GM12878 (cell line): ENCODE measurements around the gene PLXNA4. TPM values are rescaled to one million over a fixed set of nuclear protein-coding genes. Genes with fewer than 3 reads are reported as not detected.

ENCODE experiments used
- ATAC-seq: fragments of 200-7000 bp; cut with Tn5 transposase; 3 replicates; pipeline ENCODE4 v1.9.1; 2020; ENCODE audit warnings: mild to moderate bottlenecking, moderate library complexity
- BruUV-seq: library from RNA; stranded (reverse); fragments of 400-500 nt; replicated peaks from 2 replicates; lab custom pipeline; 2021; lab: Mats Ljungman, UMichigan
- CTCF ChIA-PET: fragments of 300-600 bp; sonication (Branson Sonifier 250); formaldehyde crosslinking; extraction: SDS; loops from one replicate; lab custom pipeline; 2021; ENCODE audit warnings: inconsistent platforms; lab: Yijun Ruan, JAX
- POLR2A ChIA-PET: fragments of 350-600 bp; formaldehyde crosslinking; extraction: SDS; loops from one replicate; lab custom pipeline; 2021; ENCODE audit warnings: inconsistent platforms; lab: Charles Lee
- RAD21 ChIA-PET: fragments of 300-600 bp; sonication (Branson Sonifier 250); formaldehyde crosslinking; loops from one replicate; lab custom pipeline; 2023; ENCODE audit warnings: antibody characterized with exemption; ENCODE audit not compliant: unreplicated experiment; lab: Charles Lee
- SMC1A ChIA-PET: fragments of 300-600 bp; sonication (Branson Sonifier 250); formaldehyde crosslinking; loops from one replicate; lab custom pipeline; 2023; ENCODE audit not compliant: unreplicated experiment, uncharacterized antibody; lab: Charles Lee
- DNase-seq: peaks from one replicate; pipeline ENCODE4 v3.0.0-alpha.2; 2011; ENCODE audit warnings: low read depth, low spot score
- FAIRE-seq: peaks from 3 replicates; lab custom pipeline; 2011; peaks lifted over from hg19 to GRCh38; lab: Jason Lieb, UNC
- H2AFZ ChIP-seq: 2 replicates; pipeline ENCODE4 v1.6.0; 2011; ENCODE audit warnings: low read depth, low read length, control low read depth; ENCODE audit not compliant: control insufficient read depth
- H3K27ac ChIP-seq: 2 replicates; pipeline ENCODE4 v1.5.1; 2011; ENCODE audit warnings: control low read depth; ENCODE audit not compliant: control insufficient read depth, insufficient read depth
- H3K27me3 ChIP-seq, 2 experiments: replicated peaks in 1 of 2; 2 replicates each; pipeline versions ENCODE4 v1.6.0 to v1.6.1; 2011; ENCODE audit warnings: low read length in 1 of 2; ENCODE audit not compliant: control insufficient read depth in 2 of 2, insufficient read depth in 2 of 2
- H3K36me3 ChIP-seq, 2 experiments: 2 replicates each; pipeline ENCODE4 v1.5.1; 2011; ENCODE audit warnings: low read length in 1 of 2; ENCODE audit not compliant: control insufficient read depth in 2 of 2, insufficient read depth in 2 of 2
- H3K4me1 ChIP-seq: 2 replicates; pipeline ENCODE4 v1.6.1; 2011; ENCODE audit warnings: mild to moderate bottlenecking, low read length, moderate library complexity, mixed read lengths; ENCODE audit not compliant: control insufficient read depth, insufficient read depth
- H3K4me2 ChIP-seq: 2 replicates; pipeline ENCODE4 v1.6.0; 2011; ENCODE audit warnings: control low read depth; ENCODE audit not compliant: control insufficient read depth, insufficient read depth
- H3K4me3 ChIP-seq: fragments of 200-600 bp; sonication (generic); 2 replicates; pipeline ENCODE4 v1.5.1; 2016
- H3K79me2 ChIP-seq: 2 replicates; pipeline ENCODE4 v1.6.0; 2011; ENCODE audit warnings: low read length; ENCODE audit not compliant: control insufficient read depth, insufficient read depth
- H3K9ac ChIP-seq: 2 replicates; pipeline ENCODE4 v1.8.0; 2011; ENCODE audit warnings: low read length, control low read depth, mixed read lengths; ENCODE audit not compliant: control insufficient read depth, insufficient read depth
- H3K9me3 ChIP-seq: replicated peaks from 3 replicates; pipeline ENCODE4 v1.5.1; 2011; ENCODE audit warnings: mild to moderate bottlenecking, low read length; ENCODE audit not compliant: control insufficient read depth, insufficient read depth
- H4K20me1 ChIP-seq: 2 replicates; pipeline ENCODE4 v1.6.0; 2011; ENCODE audit not compliant: control insufficient read depth, insufficient read depth
- BCL3 ChIP-seq: IDR thresholded peaks from 2 replicates; pipeline ENCODE4 v1.6.1; 2011; ENCODE audit warnings: borderline replicate concordance, low read depth, mild to moderate bottlenecking, moderate library complexity, low read length; ENCODE audit not compliant: insufficient read depth, poor library complexity, severe bottlenecking
- BCLAF1 ChIP-seq: fragments of 450-650 bp; IDR thresholded peaks from 2 replicates; pipeline ENCODE4 v1.6.1; 2017; ENCODE audit warnings: antibody characterized with exemption, mild to moderate bottlenecking, moderate library complexity
- DPF2 ChIP-seq: fragments of 450-650 bp; IDR thresholded peaks from 2 replicates; pipeline ENCODE4 v1.6.1; 2017; ENCODE audit warnings: mild to moderate bottlenecking
- FOS ChIP-seq: IDR thresholded peaks from 3 replicates; pipeline ENCODE4 v1.6.1; 2011; ENCODE audit warnings: borderline replicate concordance; ENCODE audit not compliant: insufficient read length; ENCODE audit errors: extremely low read depth
- FOXM1 ChIP-seq: IDR thresholded peaks from 2 replicates; pipeline ENCODE4 v1.6.1; 2012; ENCODE audit warnings: low read depth, mild to moderate bottlenecking, inconsistent platforms, low read length, moderate library complexity
- HDAC6 ChIP-seq: fragments of 200-600 bp; sonication (generic); IDR thresholded peaks from one replicate; pipeline ENCODE4 v1.8.0; 2017; ENCODE audit warnings: antibody characterized with exemption; ENCODE audit not compliant: unreplicated experiment
- IRF3 ChIP-seq: fragments of 450-650 bp; IDR thresholded peaks from 2 replicates; pipeline ENCODE4 v1.6.1; 2014; ENCODE audit warnings: mild to moderate bottlenecking
- MEF2A ChIP-seq: IDR thresholded peaks from 2 replicates; pipeline ENCODE4 v1.6.1; 2011; ENCODE audit warnings: low read depth, mild to moderate bottlenecking, low read length, moderate library complexity; ENCODE audit not compliant: insufficient read depth
- MTA2 ChIP-seq: fragments of 450-650 bp; IDR thresholded peaks from 2 replicates; pipeline ENCODE4 v1.6.1; 2016; ENCODE audit warnings: low read depth, mild to moderate bottlenecking, moderate library complexity
- NBN ChIP-seq: fragments of 450-650 bp; IDR thresholded peaks from 2 replicates; pipeline ENCODE4 v1.6.1; 2016
- PAX8 ChIP-seq: fragments of 450-650 bp; IDR thresholded peaks from 2 replicates; pipeline ENCODE4 v1.6.1; 2017; ENCODE audit warnings: mild to moderate bottlenecking, moderate library complexity
- SMARCA5 ChIP-seq: fragments of 450-650 bp; IDR thresholded peaks from 2 replicates; pipeline ENCODE4 v1.6.1; 2017; ENCODE audit warnings: mild to moderate bottlenecking
- ZNF207 ChIP-seq: fragments of 450-650 bp; IDR thresholded peaks from 2 replicates; pipeline ENCODE4 v1.6.1; 2014; ENCODE audit warnings: antibody characterized with exemption, mild to moderate bottlenecking, borderline replicate concordance
- ZNF24 ChIP-seq: fragments of 450-650 bp; IDR thresholded peaks from 2 replicates; pipeline ENCODE4 v1.6.1; 2017; ENCODE audit warnings: antibody characterized with exemption, mild to moderate bottlenecking
- WGBS: methylation state at CpG from one replicate; pipeline ENCODE4 v1.1.6; 2016; ENCODE audit warnings: low lambda C conversion rate; ENCODE audit not compliant: insufficient replicate concordance, insufficient coverage; ENCODE audit errors: missing lambda C conversion rate; 5-methylcytosine and 5-hydroxymethylcytosine counted together
- in situ Hi-C: fragments of 300-500 bp; cut with MboI; formaldehyde crosslinking; loops from 9 replicates; pipeline ENCODE4 v1.14.3; 2018; ENCODE audit warnings: mixed read lengths
- intact Hi-C: fragments of 100-400 bp; cut with micrococcal nuclease; formaldehyde crosslinking; loops from one replicate; pipeline ENCODE4 v1.14.2; 2022; ENCODE audit not compliant: unreplicated experiment
- polyA plus RNA-seq, 11 experiments: library from polyadenylated mRNA; depleted of rRNA in 4 of 11; unstranded in 6 of 11; stranded (reverse) in 5 of 11; fragments of >200 nt; fragmentation: Nextera tagmentation in 4 of 11; fragmentation: Illumina TruSeq in 1 of 11; extraction: Ambion mirVana in 4 of 11; extraction: Trizol in 1 of 11; gene quantifications; 1 replicate in 1 of 11; 2 replicates in 10 of 11; pipeline versions ENCODE4 v1.2.1 to v1.2.3, GENCODE V29; 2011 to 2016; ENCODE audit warnings: inconsistent platforms in 2 of 11, missing spikeins in 2 of 11, low read depth in 1 of 11
- total RNA-seq, 4 experiments: library from RNA; depleted of rRNA in 3 of 4; stranded (reverse); fragments of >200 nt in 3 of 4; fragmentation: Illumina TruSeq in 1 of 4; extraction: Trizol in 1 of 4; gene quantifications; 2 replicates each; pipeline versions ENCODE4 v1.2.1 to v1.2.3, GENCODE V29; 2013 to 2021
- TF ChIP-seq, protein P1 (sequence below): IDR thresholded peaks from 2 replicates; pipeline ENCODE4 v1.6.1; 2012; ENCODE audit warnings: mild to moderate bottlenecking, low read depth, low read length

The PLXNA4 gene
- total and polyA plus RNA-seq, 10 of the 15 experiments (the other 5 are each of a cell fraction or from before 2014, with no cell fraction given) = 0.03 TPM; not detected in 9

DNA sequence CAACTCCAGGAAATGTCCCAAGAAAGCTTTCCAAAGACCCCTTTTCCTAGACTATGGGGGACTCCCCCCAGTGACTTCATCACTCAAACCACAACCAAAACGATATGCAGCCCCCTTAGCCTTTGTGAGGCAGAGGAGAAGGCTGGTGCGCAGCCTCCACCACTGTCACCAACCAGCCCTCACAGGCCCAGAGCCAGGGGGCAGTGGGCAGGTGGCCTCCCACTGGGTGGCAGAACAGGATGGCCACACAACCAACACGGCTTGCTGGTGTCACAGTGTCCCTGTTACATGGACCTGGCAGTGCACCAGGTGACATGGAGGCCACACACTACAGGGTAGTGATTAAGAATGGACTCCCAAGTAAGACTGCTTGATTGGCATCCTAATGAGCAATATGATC, 172.0 kb downstream of the PLXNA4 start:
- no peak overlapping the region for H3K9ac ChIP-seq
- H3K4me2 ChIP-seq = no peak overlapping the region
- TF ChIP-seq MTA2 (no peak), SMARCA5 (no peak), ZNF24 (no peak), BCL3 (no peak), IRF3 (no peak), DPF2 (no peak), BCLAF1 (no peak), NBN (no peak), HDAC6 (no peak), FOS (no peak), ZNF207 (no peak), MEF2A (no peak), FOXM1 (no peak), PAX8 (no peak)
- TF ChIP-seq, protein P1, sequence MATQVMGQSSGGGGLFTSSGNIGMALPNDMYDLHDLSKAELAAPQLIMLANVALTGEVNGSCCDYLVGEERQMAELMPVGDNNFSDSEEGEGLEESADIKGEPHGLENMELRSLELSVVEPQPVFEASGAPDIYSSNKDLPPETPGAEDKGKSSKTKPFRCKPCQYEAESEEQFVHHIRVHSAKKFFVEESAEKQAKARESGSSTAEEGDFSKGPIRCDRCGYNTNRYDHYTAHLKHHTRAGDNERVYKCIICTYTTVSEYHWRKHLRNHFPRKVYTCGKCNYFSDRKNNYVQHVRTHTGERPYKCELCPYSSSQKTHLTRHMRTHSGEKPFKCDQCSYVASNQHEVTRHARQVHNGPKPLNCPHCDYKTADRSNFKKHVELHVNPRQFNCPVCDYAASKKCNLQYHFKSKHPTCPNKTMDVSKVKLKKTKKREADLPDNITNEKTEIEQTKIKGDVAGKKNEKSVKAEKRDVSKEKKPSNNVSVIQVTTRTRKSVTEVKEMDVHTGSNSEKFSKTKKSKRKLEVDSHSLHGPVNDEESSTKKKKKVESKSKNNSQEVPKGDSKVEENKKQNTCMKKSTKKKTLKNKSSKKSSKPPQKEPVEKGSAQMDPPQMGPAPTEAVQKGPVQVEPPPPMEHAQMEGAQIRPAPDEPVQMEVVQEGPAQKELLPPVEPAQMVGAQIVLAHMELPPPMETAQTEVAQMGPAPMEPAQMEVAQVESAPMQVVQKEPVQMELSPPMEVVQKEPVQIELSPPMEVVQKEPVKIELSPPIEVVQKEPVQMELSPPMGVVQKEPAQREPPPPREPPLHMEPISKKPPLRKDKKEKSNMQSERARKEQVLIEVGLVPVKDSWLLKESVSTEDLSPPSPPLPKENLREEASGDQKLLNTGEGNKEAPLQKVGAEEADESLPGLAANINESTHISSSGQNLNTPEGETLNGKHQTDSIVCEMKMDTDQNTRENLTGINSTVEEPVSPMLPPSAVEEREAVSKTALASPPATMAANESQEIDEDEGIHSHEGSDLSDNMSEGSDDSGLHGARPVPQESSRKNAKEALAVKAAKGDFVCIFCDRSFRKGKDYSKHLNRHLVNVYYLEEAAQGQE = no peak

More for the DNA sequence above, 172.0 kb downstream of the PLXNA4 start:
- ATAC-seq (no peak), FAIRE-seq (no peak), DNase-seq (no peak)
- Histone ChIP-seq H3K9me3 (no peaks in the 10 kb centered on the region), H2AFZ (no peak overlapping the region), H3K36me3 (no peaks in the 10 kb centered on the region), H3K79me2 (no peaks in the 10 kb centered on the region), H3K27ac (no peak overlapping the region), H3K27me3 (no peaks in the 10 kb centered on the region; a peak in 2 of 4 replicates), H3K4me1 (no peaks in the 10 kb centered on the region), H4K20me1 (no peaks in the 10 kb centered on the region), H3K4me3 (no peak overlapping the region)
- SMC1A ChIA-PET = no interaction called here
- in situ Hi-C loops (no loop called here), intact Hi-C loops (no loop called here)
- RAD21 ChIA-PET = no interaction called here
- BruUV-seq = no TSS peak
- CTCF ChIA-PET = no interaction called here
- POLR2A ChIA-PET = no interaction called here
- WGBS = 14% methylated on average over 3 of the region's 3 CpGs
